ENCODE results near the gene WRAP73.

WRAP73 gene

DNA sequence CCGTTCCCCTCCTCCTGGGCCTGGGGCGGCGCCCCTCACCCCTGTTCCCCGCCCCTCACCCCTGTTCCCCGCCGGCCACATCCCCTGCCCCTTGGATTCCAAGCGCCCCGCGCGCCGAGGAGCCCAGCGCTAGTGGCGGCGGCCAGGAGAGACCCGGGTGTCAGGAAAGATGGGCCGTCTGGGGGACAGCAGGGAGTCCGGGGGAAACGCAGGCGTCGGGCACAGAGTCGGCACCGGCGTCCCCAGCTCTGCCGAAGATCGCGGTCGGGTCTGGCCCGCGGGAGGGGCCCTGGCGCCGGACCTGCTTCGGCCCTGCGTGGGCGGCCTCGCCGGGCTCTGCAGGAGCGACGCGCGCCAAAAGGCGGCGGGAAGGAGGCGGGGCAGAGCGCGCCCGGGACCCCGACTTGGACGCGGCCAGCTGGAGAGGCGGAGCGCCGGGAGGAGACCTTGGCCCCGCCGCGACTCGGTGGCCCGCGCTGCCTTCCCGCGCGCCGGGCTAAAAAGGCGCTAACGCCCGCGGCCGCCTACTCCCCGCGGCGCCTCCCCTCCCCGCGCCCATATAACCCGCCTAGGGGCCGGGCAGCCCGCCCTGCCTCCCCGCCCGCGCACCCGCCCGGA lies 2.1 kb upstream of the WRAP73 start, which contains the start of gene TP73:
TP73 (plus strand) TSS at position 587 of the 618 bp plus-strand sequence. CDS start 29,850 bp downstream, outside the sequence.
- H3K4me3 ChIP-seq (ENCODE audit: low read depth, low read length), result no peak within 1 kb of the TSS
- TF ChIP-seq, protein P1, sequence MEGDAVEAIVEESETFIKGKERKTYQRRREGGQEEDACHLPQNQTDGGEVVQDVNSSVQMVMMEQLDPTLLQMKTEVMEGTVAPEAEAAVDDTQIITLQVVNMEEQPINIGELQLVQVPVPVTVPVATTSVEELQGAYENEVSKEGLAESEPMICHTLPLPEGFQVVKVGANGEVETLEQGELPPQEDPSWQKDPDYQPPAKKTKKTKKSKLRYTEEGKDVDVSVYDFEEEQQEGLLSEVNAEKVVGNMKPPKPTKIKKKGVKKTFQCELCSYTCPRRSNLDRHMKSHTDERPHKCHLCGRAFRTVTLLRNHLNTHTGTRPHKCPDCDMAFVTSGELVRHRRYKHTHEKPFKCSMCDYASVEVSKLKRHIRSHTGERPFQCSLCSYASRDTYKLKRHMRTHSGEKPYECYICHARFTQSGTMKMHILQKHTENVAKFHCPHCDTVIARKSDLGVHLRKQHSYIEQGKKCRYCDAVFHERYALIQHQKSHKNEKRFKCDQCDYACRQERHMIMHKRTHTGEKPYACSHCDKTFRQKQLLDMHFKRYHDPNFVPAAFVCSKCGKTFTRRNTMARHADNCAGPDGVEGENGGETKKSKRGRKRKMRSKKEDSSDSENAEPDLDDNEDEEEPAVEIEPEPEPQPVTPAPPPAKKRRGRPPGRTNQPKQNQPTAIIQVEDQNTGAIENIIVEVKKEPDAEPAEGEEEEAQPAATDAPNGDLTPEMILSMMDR (IDR thresholded peaks at IDR 0.05; ENCODE audit: low read depth, low read length), result no peak

DNA sequence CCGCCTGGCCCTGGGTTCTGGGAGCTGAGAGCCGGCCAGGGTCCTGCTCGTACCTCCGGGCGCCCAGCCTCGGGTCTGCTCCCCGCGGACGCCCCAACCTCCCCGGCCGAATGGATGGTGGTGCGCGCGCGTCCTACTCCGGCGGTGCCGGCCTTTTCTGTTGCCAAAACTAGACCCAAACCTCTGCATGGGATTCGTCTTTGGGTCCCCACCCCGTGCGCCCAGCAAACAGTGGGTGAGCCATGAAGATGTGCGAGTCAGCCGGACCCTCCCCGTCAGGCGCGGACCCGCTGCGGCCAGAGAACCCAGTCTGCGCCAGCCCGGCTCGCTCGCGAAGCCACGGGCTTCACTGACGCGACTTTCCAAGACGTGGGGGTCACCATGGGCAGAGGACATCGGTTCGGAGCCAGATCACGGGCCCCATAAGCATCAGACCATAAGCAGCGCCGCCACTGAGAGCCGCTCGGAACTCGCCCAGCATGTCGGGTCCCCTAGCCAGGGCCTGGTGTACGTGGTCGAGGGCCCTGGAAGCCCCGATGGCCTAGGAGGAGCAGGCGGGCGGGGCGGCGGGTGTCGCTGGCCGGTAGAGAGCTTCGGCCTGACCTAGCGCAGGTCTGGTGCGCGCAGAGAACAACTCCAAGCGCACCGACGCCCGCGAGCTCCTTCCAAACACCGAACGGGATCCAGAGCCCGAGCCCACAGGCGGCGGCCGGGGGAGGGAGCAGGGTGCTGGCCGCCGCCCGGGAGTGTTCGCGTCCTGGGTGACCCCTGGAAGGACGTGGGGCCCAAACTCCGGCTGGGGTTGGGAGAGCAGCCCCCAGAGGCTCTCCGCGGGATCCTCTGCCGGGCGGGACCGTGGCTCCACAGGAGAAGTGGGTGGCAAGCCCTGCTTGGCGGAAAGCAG lies 1.4 kb upstream of the WRAP73 start:
- H3K4me3 ChIP-seq (ENCODE audit: low read depth, low read length), result no peak overlapping the region
- TF ChIP-seq, protein P1 (IDR thresholded peaks at IDR 0.05; ENCODE audit: low read depth, low read length), result no peak

DNA sequence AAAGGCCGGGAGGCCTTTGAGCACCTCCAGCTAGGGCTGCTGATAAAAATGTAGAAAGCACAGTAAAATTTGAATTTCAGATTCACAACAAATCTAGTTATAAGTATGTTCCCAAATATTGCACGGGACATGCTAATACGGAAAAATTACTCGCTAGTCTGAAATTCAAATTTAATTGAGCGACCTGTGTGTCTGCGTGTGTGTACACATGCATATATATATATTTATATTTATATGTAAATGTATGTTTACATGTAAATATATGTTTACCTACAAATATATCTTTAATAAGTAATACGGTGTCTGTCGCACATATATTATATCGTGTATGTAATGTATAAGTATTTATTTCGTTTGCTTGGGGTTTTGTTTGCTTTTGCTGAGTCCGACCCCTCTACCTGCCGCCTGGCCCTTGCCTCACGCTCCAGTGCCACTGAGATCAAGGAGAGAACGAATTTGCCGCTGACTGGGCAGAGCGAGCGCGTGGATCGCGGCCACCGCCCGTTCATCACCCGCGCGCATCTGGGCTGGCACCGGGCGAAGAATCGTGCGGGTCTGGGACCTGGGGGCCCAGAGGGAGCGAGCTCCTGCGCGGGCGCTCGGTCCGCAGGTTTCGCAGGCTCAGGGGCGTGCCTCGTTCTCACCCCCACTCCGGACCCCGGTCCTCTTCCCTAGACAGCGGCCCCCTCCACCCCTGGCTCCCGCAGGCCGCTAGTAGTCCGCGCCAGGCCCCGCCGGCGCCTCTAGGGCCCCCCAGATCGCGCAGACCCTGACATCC lies 534 bp upstream of the WRAP73 start:
- H3K4me3 ChIP-seq (ENCODE audit: low read depth, low read length), result peak overlapping the region; percentile 93
- TF ChIP-seq, protein P1 (IDR thresholded peaks at IDR 0.05; ENCODE audit: low read depth, low read length), result no peak

DNA sequence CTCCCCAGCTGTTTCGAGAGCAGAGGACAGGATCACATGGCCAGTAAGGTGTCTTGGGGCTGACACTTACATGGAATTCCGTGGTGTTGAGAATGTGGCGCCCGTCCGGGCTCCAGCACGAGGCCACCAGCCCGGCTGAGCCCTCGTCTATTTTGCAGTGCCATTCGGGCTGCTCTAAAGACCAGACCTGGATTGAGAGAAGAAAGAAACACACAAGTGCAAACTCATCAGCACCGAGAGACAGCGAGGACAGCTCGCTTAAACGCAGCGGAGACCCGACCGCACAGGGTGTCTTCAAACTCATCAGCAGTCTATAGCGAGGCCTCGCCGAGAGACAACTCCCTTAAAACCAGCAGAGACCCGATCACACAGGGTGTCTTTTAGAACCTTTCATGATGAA lies 3.3 kb downstream of the WRAP73 start:
- TF ChIP-seq, protein P1 (IDR thresholded peaks at IDR 0.05; ENCODE audit: low read depth, low read length), result no peak

DNA sequence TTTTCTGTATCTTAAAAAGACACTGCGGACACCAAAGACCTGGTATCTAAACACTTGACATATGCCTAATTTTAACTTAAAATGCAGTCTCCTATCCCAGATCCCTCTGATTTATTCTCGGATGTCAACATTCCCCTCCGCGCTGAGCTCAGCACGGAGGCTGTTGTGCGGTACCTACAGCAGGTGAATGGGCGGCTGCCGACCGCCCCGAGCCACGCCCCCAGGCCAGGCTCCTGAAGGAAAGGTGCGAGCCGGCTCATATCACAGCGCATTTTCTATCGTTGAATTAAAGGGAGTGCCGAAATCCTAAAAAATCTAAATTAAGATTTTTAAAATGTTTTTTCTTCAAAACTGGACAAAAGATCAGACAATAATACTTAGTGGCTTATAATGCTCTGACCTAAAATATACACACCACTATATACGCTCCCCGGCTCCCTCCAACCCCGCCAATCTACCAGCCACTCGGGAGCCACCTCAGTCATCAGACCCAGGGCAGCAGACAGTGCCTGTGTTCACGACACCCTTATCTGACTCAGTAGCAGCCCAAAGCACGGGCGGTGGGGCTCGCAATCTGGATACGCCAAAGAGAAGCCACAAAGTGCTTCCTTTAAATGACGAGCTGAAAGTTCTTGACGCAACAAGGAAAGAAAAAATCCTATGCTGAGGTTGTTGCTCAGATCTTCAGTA lies 4.1 kb downstream of the WRAP73 start:
- H3K4me3 ChIP-seq (ENCODE audit: low read depth, low read length), result no peak overlapping the region
- TF ChIP-seq, protein P1 (IDR thresholded peaks at IDR 0.05; ENCODE audit: low read depth, low read length), result no peak

More for the DNA sequence above, 3.3 kb downstream of the WRAP73 start:
- H3K4me3 ChIP-seq (ENCODE audit: low read depth, low read length), result no peak overlapping the region

DNA sequence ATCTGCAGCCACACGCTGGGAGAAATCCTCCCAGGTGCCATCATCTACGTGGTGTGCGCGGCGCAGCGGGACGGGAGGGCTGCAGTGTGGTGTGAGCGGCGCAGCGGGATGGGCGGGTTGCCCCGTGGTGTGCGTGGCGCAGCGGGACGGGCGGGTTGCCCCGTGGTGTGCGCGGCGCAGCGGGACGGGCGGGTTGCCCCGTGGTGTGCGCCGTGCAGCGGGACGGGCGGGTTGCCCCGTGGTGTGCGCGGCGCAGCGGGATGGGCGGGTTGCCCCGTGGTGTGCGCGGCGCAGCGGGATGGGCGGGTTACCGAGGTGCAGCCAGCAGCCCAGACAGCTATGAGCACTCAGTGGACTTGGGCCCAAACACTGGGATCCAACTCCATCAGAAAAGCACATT lies 4.7 kb downstream of the WRAP73 start:
- H3K4me3 ChIP-seq (ENCODE audit: low read depth, low read length), result no peak overlapping the region
- TF ChIP-seq, protein P1 (IDR thresholded peaks at IDR 0.05; ENCODE audit: low read depth, low read length), result no peak

Data from WI38 (cell line).